ENCODE measurements around the gene LRRC2.
A peak's percentile ranks its signal among the peaks of the same experiment; 100 is the strongest.

LRRC2 gene

GRCh38 chr3:46483825-46484224, 82.3 kb downstream of the LRRC2 start:
- TF ChIP-seq, protein P1, sequence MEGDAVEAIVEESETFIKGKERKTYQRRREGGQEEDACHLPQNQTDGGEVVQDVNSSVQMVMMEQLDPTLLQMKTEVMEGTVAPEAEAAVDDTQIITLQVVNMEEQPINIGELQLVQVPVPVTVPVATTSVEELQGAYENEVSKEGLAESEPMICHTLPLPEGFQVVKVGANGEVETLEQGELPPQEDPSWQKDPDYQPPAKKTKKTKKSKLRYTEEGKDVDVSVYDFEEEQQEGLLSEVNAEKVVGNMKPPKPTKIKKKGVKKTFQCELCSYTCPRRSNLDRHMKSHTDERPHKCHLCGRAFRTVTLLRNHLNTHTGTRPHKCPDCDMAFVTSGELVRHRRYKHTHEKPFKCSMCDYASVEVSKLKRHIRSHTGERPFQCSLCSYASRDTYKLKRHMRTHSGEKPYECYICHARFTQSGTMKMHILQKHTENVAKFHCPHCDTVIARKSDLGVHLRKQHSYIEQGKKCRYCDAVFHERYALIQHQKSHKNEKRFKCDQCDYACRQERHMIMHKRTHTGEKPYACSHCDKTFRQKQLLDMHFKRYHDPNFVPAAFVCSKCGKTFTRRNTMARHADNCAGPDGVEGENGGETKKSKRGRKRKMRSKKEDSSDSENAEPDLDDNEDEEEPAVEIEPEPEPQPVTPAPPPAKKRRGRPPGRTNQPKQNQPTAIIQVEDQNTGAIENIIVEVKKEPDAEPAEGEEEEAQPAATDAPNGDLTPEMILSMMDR (IDR thresholded peaks at IDR 0.05; ENCODE audit: control insufficient read depth, insufficient read depth, low read depth, low read length, missing control alignments), result no peak
- DNase-seq (ENCODE audit: low read depth), result no peak
- no peak overlapping the region for H3K4me3 ChIP-seq (ENCODE audit: control insufficient read depth, low read depth, low read length)

DNA sequence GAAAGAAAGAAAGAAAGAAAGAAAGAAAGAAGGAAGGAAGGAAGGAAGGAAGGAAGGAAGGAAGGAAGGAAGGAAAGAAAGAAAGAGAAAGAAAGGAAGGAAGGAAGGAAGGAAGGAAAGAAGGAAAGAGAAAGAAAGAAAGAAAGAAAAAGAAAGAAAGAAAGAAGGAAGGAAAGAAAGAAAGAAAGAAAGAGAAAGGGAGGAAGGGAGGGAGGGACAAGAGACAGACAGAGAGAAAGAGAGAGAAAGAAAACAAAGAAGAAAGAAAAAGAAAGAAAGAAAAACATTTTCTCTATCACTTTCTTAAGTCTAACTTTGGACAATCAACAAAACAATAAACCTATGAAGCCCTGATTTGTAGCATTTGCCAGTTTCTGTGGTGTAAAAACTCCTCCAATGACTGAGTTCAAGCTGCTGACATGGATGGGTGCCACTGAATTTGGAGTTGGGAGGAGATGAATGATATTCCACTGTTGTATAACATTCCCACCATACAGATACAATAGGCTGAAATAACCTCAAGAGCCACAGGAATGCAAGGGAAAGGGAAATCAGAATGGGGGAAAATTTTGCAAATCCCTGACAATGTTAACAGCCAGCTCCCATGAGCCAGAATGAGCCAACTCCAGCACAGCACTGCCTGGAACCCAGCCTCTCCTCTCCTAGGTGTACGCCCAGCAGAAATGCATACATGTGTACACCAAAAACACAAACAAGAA, 83.3 kb downstream of the LRRC2 start:
- DNase-seq (ENCODE audit: low read depth), result peak; percentile 49
- TF ChIP-seq, protein P1 (IDR thresholded peaks at IDR 0.05; ENCODE audit: control insufficient read depth, insufficient read depth, low read depth, low read length, missing control alignments), result no peak
- H3K4me3 ChIP-seq (ENCODE audit: control insufficient read depth, low read depth, low read length), result no peak overlapping the region

DNA sequence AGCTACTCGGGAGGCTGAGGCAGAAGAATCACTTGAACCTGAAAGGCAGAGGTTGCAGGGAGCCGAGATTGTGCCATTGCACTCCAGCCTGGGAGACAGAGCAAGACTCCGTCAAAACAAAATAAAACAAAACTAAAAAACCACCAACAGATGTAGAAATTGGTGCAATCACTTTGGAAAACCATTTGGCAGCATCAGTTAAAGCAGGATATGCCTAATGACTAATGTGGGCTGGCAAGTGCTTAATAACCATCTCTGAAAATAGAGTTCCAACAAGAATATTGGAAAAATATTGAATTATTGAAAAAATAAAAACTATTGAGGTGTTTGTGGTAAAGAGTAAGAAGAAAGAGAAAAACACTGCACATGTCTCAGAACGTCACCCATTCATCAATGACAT, 84.5 kb downstream of the LRRC2 start:
- H3K4me3 ChIP-seq (ENCODE audit: control insufficient read depth, low read depth, low read length), result no peak overlapping the region
- TF ChIP-seq, protein P1 (IDR thresholded peaks at IDR 0.05; ENCODE audit: control insufficient read depth, insufficient read depth, low read depth, low read length, missing control alignments), result no peak
- no peak for DNase-seq (ENCODE audit: low read depth)

GRCh38 chr3:46480491-46481195, 85.5 kb downstream of the LRRC2 start:
- DNase-seq (ENCODE audit: low read depth), result no peak
- TF ChIP-seq, protein P1 (IDR thresholded peaks at IDR 0.05; ENCODE audit: control insufficient read depth, insufficient read depth, low read depth, low read length, missing control alignments), result no peak
- no peak overlapping the region for H3K4me3 ChIP-seq (ENCODE audit: control insufficient read depth, low read depth, low read length)

GRCh38 chr3:46479696-46480095, 86.4 kb downstream of the LRRC2 start:
- TF ChIP-seq, protein P1 (IDR thresholded peaks at IDR 0.05; ENCODE audit: control insufficient read depth, insufficient read depth, low read depth, low read length, missing control alignments), result no peak
- no peak for DNase-seq (ENCODE audit: low read depth)
- H3K4me3 ChIP-seq (ENCODE audit: control insufficient read depth, low read depth, low read length), result no peak overlapping the region

- DNase-seq (ENCODE audit: low read depth), result no peak
- TF ChIP-seq, protein P1 (IDR thresholded peaks at IDR 0.05; ENCODE audit: control insufficient read depth, insufficient read depth, low read depth, low read length, missing control alignments), result no peak
- H3K4me3 ChIP-seq (ENCODE audit: control insufficient read depth, low read depth, low read length), result no peak overlapping the region
Measured at GRCh38 chr3:46479021-46479420, 87.1 kb downstream of the LRRC2 start.
